Measurements from ENCODE around the gene KDM1B. TPM values are rescaled to one million over a fixed set of nuclear protein-coding genes. Genes with fewer than 3 reads are reported as not detected.

The KDM1B gene
- total and polyA plus RNA-seq, 2 donors (not counting 1 experiment from before 2014, with no cell fraction given) = 12.0 to 26.1 TPM

GRCh38 chr6:18115356-18115755, 39.9 kb upstream of the KDM1B start:
- no peak overlapping the region for H3K4me2 ChIP-seq (ENCODE audit: extremely low read depth, insufficient read depth, low read length)
- no peaks in the 10 kb centered on the region for H3K27me3 ChIP-seq (ENCODE audit: control insufficient read depth, insufficient read depth, low read length)
- no peak overlapping the region for H3K9ac ChIP-seq (ENCODE audit: insufficient read depth, low read length)
- DNase-seq (ENCODE audit: low read depth in 2 of 2) = peak in 1 of 2 donors; percentile 38
- H4K20me1 ChIP-seq (ENCODE audit: control insufficient read depth, extremely low read depth, insufficient read depth, low read length) = no peaks in the 10 kb centered on the region
- H3K4me1 ChIP-seq (ENCODE audit: control insufficient read depth, extremely low read depth, insufficient read depth, low read length) = no peaks in the 10 kb centered on the region
- no peak overlapping the region for H3K27ac ChIP-seq (ENCODE audit: insufficient read depth, low read length)
- H3K36me3 ChIP-seq (ENCODE audit: control insufficient read depth, insufficient read depth, low read length) = no peaks in the 10 kb centered on the region
- H3K79me2 ChIP-seq (ENCODE audit: control insufficient read depth, insufficient read depth, low read length) = no peaks in the 10 kb centered on the region
- no peak overlapping the region for H3K4me3 ChIP-seq (replicated peaks in 1 of 4; ENCODE audit: control extremely low read depth in 1 of 4, insufficient read depth in 1 of 4, low read depth in 3 of 4, low read length in 4 of 4)
- no peak overlapping the region for H2AFZ ChIP-seq (ENCODE audit: low read length)
- H3K9me3 ChIP-seq (ENCODE audit: control insufficient read depth, insufficient read depth, low read depth, low read length) = no peaks in the 10 kb centered on the region
- no peak for TF ChIP-seq EZH2 (IDR thresholded peaks at IDR 0.05; ENCODE audit: low read length, missing control alignments)
- TF ChIP-seq, protein P1, sequence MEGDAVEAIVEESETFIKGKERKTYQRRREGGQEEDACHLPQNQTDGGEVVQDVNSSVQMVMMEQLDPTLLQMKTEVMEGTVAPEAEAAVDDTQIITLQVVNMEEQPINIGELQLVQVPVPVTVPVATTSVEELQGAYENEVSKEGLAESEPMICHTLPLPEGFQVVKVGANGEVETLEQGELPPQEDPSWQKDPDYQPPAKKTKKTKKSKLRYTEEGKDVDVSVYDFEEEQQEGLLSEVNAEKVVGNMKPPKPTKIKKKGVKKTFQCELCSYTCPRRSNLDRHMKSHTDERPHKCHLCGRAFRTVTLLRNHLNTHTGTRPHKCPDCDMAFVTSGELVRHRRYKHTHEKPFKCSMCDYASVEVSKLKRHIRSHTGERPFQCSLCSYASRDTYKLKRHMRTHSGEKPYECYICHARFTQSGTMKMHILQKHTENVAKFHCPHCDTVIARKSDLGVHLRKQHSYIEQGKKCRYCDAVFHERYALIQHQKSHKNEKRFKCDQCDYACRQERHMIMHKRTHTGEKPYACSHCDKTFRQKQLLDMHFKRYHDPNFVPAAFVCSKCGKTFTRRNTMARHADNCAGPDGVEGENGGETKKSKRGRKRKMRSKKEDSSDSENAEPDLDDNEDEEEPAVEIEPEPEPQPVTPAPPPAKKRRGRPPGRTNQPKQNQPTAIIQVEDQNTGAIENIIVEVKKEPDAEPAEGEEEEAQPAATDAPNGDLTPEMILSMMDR (conservative IDR thresholded peaks at IDR 0.05 in 1 of 2, IDR thresholded peaks at IDR 0.05 in 1 of 2; ENCODE audit: low read depth in 1 of 2, low read length in 2 of 2) = no peak

DNA sequence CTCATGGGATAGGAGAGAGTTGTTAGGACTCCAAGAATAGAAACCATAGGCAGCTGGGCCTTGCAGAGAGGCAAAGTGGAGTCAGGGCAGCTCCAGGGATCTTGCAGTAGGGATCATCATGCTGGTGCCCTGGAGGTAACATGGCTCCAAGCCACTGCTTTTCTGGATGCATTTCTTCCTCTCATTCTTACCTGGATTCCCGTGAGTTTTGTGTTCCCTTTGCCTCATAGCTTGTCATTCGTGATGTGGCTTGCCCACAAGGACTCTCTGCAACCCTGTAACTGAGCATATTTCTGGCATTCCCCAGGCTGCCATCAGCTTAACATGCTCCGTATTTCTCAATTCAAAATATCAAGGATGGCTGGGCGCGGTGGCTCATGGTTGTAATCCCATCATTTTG, 38.1 kb upstream of the KDM1B start:
- H3K9me3 ChIP-seq (ENCODE audit: control insufficient read depth, insufficient read depth, low read depth, low read length) = no peaks in the 10 kb centered on the region
- H3K9ac ChIP-seq (ENCODE audit: insufficient read depth, low read length) = no peak overlapping the region
- no peak overlapping the region for H2AFZ ChIP-seq (ENCODE audit: low read length)
- no peaks in the 10 kb centered on the region for H4K20me1 ChIP-seq (ENCODE audit: control insufficient read depth, extremely low read depth, insufficient read depth, low read length)
- no peaks in the 10 kb centered on the region for H3K4me1 ChIP-seq (ENCODE audit: control insufficient read depth, extremely low read depth, insufficient read depth, low read length)
- no peak overlapping the region for H3K4me3 ChIP-seq (replicated peaks in 1 of 4; ENCODE audit: control extremely low read depth in 1 of 4, insufficient read depth in 1 of 4, low read depth in 3 of 4, low read length in 4 of 4)
- no peak overlapping the region for H3K27ac ChIP-seq (ENCODE audit: insufficient read depth, low read length)
- no peak for TF ChIP-seq EZH2 (IDR thresholded peaks at IDR 0.05; ENCODE audit: low read length, missing control alignments)
- TF ChIP-seq, protein P1 (conservative IDR thresholded peaks at IDR 0.05 in 1 of 2, IDR thresholded peaks at IDR 0.05 in 1 of 2; ENCODE audit: low read depth in 1 of 2, low read length in 2 of 2) = no peak
- no peaks in the 10 kb centered on the region for H3K79me2 ChIP-seq (ENCODE audit: control insufficient read depth, insufficient read depth, low read length)
- no peaks in the 10 kb centered on the region for H3K27me3 ChIP-seq (ENCODE audit: control insufficient read depth, insufficient read depth, low read length)
- no peak overlapping the region for H3K4me2 ChIP-seq (ENCODE audit: extremely low read depth, insufficient read depth, low read length)
- no peaks in the 10 kb centered on the region for H3K36me3 ChIP-seq (ENCODE audit: control insufficient read depth, insufficient read depth, low read length)
- DNase-seq (ENCODE audit: low read depth in 2 of 2) = no peak

DNA sequence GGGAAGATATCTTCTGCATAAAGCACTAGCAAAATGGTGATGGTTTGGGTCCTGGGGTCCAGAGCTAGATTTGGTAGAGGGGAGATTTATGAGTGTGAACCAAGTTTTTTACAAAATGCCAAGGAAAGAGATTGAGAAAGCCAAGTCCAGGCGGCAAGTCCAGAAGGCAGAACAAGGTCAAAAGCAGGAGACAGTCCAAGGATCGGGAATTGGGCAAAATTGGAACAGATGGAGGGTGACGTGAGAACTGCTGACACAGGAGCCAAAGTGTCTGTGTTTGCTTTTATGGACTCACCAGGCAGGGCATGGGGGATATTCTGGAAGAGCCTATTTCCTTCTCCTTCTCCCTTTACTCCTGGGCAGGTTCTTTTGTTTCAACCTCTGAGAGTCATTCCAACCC, 36.9 kb upstream of the KDM1B start:
- no peaks in the 10 kb centered on the region for H3K27me3 ChIP-seq (ENCODE audit: control insufficient read depth, insufficient read depth, low read length)
- H3K4me1 ChIP-seq (ENCODE audit: control insufficient read depth, extremely low read depth, insufficient read depth, low read length) = peaks cover 4% of the 10 kb centered on the region
- H3K27ac ChIP-seq (ENCODE audit: insufficient read depth, low read length) = no peak overlapping the region
- no peak overlapping the region for H3K9ac ChIP-seq (ENCODE audit: insufficient read depth, low read length)
- no peak overlapping the region for H3K4me2 ChIP-seq (ENCODE audit: extremely low read depth, insufficient read depth, low read length)
- DNase-seq (ENCODE audit: low read depth in 2 of 2) = no peak
- no peaks in the 10 kb centered on the region for H3K79me2 ChIP-seq (ENCODE audit: control insufficient read depth, insufficient read depth, low read length)
- no peak for TF ChIP-seq EZH2 (IDR thresholded peaks at IDR 0.05; ENCODE audit: low read length, missing control alignments)
- TF ChIP-seq, protein P1 (conservative IDR thresholded peaks at IDR 0.05 in 1 of 2, IDR thresholded peaks at IDR 0.05 in 1 of 2; ENCODE audit: low read depth in 1 of 2, low read length in 2 of 2) = no peak
- H2AFZ ChIP-seq (ENCODE audit: low read length) = no peak overlapping the region
- no peaks in the 10 kb centered on the region for H4K20me1 ChIP-seq (ENCODE audit: control insufficient read depth, extremely low read depth, insufficient read depth, low read length)
- no peak overlapping the region for H3K4me3 ChIP-seq (replicated peaks in 1 of 4; ENCODE audit: control extremely low read depth in 1 of 4, insufficient read depth in 1 of 4, low read depth in 3 of 4, low read length in 4 of 4)
- H3K36me3 ChIP-seq (ENCODE audit: control insufficient read depth, insufficient read depth, low read length) = no peaks in the 10 kb centered on the region
- no peaks in the 10 kb centered on the region for H3K9me3 ChIP-seq (ENCODE audit: control insufficient read depth, insufficient read depth, low read depth, low read length)
